Measurements from ENCODE around the gene RAD18.

RAD18 gene

DNA sequence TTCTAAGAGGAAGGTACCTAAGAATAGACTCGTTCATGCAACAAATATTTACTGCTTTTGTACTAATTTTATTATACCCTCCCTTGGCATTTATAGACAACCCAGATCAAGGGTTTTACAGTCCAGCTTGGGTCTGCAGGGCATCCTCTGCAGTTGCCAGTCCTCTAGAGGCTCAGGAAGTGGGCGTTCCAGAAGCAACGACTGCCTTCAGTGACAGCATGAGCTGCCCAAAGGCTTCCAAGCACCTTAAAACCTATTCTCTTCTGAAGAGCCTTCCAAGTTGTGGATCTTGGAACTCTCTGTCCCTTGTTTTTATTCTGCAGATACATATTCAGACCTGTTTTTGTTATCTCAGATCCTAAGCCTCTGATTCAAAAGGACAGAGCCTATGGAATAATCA, 95.6 kb downstream of the RAD18 start:
- DNase-seq (ENCODE audit: low read depth in 2 of 3, low spot score in 2 of 3): no peak

DNA sequence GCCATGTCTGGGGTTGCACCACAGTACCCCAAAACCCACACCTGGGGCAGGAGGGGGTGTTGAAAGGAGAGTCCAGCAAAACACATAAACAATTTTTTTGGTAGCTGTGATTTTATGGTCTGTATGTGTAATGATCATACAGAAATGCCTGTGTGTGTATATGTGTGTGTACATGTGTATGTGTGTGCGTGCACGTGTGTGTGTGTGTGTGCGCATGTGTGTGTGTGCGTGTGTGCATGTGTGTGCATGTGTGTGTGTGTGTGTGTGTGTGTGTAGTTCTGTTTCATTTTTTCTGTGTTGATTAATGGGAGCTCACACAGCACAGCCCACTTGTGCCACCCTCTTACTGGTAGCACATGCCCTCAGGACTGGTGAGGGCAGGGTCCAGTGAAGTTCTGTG, 97.6 kb downstream of the RAD18 start:
- no peak for DNase-seq (ENCODE audit: low read depth in 2 of 3, low spot score in 2 of 3)

DNA sequence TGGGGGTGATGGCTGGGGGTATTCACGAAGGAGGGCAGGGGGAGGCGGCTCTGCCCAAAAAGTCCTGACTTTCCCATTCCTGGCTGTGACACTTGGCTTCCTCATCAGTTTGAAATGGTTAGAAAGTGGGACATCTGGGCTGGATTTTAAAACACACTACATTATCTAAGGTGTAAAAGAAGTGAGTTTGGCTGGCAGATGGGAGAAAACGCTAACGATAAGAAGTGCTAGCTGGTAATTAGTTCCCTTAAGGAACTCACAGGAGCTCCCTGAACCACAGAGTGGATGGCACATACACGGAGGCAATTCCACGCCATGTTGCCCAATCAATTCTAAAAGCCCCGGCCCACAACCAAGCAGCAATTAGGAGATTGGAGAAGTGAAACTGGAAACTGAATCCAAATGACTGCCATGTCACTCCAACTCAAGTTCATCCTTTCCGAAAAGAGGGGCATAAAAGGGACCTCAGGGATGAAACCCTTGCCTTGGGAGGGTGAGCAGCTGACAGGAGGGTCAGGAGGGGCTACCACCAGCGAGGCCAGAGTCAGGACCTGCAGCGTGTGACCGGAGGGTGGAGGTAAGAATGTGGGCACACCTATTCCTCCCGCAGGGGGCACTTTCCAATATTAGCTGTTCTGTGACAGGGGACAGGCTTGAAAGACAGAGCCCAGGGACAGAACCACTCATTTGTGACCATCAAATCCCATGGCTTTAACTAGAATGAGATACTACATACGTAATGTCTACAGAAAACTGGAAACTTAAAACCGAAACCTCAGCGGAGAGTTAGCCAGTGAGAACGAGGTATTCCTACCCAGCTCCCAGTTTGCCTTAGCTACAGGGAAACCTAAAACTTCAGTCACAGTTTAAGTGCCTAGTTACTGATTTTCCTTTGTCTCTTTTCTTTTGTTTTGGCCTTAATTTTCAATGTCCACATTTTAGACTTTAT, 98.6 kb downstream of the RAD18 start:
- DNase-seq (ENCODE audit: low read depth in 2 of 3, low spot score in 2 of 3): no peak

DNA sequence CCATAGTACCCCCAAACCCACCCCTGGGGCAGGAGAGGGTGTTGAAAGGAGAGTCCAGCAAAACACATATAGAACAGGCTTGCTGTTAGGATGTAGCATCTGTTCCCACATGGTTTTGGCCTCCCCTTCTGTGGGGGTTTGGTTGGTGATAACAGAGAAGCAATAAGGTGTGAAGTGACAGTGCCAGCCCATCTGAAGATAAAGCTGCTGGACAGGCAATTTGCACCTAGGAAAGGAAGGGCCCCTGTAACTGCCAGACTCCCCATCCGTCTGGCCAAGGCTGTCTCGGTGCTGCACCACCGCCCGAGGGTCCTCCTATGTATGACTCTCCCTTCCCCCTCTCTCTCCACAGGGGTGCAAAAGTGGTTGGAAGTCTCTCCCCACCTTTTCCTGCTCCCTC, 99.4 kb downstream of the RAD18 start:
- DNase-seq (ENCODE audit: low read depth in 2 of 3, low spot score in 2 of 3): no peak

DNA sequence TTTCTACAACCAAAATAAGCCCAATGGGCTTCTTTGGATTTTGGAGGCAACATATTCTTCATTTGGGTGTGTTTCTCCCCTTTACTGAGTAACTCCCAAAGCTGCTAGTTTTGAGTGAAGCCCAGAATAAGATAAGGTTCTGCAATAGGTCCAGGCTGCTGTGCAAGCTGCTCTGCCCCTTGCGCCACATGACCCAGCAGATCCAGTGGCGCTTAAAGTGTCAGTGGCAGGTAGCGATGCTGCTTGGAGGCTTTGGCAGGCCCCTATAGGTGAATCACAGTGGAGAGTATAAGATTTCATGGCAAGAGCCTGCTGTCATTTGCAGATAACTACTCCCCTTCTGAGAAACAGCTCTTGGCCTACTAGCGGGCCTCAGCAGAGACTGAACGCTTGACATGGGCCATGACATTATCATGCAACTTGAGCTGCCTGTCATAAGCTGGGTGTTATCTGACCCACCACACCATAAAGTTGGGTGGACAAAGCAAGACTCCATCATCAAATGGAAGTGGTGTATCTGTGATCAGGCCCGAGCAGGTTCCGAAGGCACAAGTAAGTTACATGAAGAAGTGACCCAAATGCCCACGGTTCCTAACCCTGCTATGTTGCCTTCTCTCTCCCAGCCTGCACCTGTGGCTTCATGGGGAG, 105.4 kb downstream of the RAD18 start:
- DNase-seq (ENCODE audit: low read depth in 2 of 3, low spot score in 2 of 3): no peak

DNA sequence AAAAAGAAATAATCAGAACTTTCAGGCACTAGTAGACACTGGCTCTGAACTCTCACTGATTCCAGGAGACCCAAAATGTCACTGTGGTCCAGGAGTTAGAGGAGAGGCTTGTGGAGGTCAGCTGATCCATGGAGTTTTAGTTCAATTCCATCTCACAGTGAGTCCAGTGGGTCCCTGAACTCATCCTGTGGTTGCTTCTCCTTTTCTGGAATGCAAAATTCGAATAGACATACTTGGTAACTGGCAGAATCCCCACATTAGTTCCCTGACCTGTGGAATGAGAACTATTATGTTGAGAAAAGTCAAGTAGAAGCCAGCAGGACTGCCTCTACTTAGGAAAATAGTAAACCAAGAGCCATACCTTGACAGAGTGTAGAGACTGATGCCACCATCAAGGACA, 106.6 kb downstream of the RAD18 start:
- DNase-seq (ENCODE audit: low read depth in 2 of 3, low spot score in 2 of 3): no peak

DNA sequence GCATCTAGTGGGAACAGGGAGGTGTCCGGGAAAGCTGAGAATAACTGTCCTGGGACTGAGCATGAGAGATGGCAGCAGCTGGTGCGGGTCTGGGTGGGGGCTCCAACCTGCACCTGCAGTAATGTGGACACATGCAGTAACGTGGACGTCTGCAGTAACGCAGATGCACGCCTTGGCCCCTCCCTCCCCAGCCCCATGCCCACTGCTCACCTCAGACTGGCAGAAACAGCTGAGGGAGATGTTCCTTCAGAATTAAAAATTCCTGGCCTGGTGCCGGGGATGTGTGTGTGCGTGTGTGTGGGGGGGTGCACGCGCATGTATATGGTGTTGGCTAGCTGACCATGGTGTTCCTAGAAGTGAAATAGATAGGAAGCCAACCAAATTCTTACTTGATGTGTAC, 107.2 kb downstream of the RAD18 start:
- DNase-seq (ENCODE audit: low read depth in 2 of 3, low spot score in 2 of 3): no peak

DNA sequence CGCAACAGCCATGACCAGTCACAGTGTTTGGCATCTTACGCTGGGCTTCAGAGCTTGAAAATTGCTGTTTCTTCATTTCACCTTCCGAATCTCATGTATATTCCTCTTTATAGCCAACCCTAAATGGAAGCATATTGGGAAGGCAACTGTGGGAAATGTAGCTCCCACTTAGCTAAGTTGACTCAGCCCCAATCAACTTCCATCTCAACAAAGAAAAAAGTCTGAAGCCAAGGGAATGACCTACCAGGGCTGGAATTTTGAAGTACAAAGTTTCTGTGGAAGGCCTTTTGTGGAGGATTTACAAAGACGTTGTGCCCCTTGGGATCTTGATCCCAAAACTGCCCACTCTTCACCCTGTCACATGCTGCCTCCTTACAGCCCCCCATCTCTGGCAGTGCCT, 108.6 kb downstream of the RAD18 start:
- no peak for DNase-seq (ENCODE audit: low read depth in 2 of 3, low spot score in 2 of 3)

DNA sequence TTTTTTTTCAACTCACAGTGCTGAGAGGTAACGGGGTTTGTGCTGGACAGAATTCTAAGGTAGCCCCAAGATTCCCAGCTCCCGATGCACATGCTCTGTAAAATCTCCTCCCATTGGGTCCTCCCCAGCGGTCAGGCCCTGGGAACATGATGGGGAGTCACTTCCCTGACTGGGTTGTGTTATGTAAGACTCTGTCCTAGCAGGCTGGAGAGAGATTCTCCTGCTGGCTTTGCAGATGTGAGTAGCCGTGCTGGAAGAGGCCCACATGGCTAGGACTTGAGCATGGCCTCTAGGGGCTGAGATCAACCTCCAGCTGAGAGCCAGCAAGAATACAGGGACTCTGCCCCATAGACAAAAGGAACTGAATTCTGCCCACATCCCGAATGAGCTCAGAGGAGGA, 110.2 kb downstream of the RAD18 start:
- no peak for DNase-seq (ENCODE audit: low read depth in 2 of 3, low spot score in 2 of 3)

DNA sequence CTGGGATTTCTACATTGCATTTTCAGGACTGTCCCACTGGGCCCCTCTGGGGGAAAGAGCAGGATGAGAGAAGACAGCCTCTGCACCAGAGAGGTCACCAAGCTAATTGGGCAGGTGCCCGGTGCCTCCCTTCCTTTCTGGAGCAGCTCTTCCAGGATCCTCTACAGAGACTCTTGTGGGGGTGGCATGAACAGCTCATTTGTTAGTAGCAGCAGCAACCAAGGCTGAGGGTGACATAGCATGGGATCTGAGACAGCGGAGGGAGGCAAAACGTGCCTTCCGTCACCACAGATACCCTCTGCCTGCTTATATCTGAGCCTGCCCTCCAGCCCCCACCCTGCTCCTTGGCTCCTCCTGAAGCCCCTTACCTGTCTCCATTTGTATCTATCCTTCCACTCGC, 110.8 kb downstream of the RAD18 start:
- no peak for DNase-seq (ENCODE audit: low read depth in 2 of 3, low spot score in 2 of 3)

DNA sequence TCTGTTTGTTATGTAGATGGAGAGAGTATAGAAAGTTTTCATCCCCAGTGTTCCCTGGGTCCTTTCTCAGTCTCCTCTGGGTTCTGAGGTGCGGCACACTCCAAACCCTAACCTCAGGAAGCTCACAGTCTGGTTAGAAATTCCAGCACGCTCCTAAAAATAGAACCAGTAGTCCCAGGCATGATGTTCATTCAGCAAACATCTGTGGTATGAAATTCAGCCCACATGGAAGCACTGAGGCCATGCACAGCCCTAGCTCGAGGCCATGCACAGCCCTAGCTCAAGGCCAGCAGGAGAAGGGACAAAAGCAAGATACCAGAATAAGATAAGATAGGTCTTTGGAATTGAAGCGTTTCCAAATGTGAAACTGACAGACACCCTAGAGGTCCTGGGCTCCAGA, 111.6 kb downstream of the RAD18 start:
- no peak for DNase-seq (ENCODE audit: low read depth in 2 of 3, low spot score in 2 of 3)

DNA sequence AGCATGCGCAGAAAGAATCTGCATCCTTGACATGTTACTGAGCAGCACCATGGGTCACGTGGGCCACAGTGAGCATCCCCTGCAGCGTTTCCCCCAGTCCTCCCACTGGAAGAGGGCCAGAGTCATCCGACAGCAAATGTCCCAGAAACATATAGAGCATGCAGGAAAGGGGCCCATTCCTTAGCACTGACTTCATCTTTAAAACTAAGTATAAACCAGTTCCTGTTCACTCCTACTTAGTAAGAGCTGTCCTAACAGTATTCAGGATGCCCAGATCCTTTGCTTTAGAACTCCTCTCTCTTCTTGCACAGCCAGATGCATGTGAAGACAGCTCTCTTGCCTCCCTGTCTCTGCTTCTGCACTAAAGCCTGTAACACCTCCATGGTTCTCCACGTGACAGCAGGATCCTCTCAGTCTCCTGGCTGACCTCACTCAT, 114.6 kb downstream of the RAD18 start:
- no peak for DNase-seq (ENCODE audit: low read depth in 2 of 3, low spot score in 2 of 3)

DNA sequence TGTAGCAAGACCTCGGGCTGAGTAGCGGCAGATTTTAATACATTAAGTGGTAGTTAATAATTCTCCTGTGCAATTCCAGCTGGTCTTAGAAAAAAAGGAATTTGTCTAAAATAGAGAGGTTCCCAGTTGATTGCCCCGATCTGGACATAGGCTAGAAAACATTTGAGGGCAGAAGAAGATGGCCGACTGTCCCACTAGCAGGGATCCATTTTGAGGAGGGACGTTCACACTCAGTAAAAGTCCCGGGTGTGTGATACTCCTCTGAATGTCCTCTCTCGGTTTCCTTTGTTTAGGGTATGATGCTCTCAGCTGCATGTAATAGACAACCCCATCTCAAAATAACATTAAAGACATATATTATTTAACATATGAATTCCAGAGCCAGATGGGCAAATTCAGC, 116.0 kb downstream of the RAD18 start:
- no peak for DNase-seq (ENCODE audit: low read depth in 2 of 3, low spot score in 2 of 3)

DNA sequence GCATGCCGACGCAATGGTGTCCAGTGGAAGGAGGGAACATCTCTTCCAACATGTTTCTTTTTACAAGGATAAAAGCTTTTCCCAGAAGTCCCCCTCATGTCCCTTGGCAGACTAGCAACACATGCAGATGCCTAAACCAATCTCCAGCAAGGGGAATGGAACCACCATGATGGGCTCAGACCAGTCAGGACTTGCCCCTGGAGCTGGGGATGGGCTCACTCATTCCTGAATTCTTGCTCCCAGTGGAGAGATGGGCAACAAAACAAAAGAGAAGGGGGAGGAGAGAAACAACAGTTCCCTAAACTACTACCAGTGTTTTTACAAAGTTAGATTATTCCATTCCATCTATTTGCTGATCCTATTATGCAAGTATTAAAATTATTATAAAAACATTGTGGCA, 117.1 kb downstream of the RAD18 start:
- no peak for DNase-seq (ENCODE audit: low read depth in 2 of 3, low spot score in 2 of 3)

DNA sequence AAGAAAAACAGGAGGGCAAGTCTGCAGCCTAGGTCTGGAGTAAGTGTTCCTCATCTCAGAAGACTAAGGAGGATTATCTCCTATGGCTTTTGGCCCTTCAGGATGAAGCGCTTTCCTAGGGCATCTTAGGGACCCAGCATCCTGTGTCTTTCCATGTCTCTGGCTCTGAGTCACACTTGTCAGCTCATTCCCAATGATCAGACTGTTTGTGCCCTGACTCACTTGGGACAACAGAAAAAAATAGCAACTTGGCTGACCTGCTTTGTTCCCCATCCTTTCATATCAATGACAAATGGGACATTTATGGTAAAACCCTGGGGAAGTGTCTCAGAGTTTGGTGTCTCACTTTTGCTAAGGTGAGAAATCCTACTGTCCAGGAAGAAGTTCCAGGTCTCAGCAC, 117.6 kb downstream of the RAD18 start:
- no peak for DNase-seq (ENCODE audit: low read depth in 2 of 3, low spot score in 2 of 3)

DNA sequence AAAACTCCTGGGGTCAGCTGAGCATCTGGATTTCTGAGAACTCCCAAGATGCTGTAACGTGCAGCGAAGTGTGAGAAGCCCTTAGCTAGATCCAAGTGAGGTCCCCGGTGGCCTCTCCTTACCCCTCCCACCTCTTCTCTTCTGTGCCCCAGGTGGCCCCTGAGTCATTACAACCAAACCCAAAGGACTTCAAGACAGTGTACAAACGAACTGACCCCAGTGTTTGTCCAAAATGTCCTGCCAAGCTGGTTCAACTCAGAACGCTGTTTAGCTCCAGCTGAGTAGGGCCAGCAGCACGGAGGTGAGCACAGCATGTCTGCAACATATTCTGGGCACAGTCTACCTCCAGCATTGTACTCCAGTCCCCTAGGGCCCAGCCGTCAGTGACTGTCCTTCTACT, 119.9 kb downstream of the RAD18 start:
- DNase-seq (ENCODE audit: low read depth in 2 of 3, low spot score in 2 of 3): no peak

DNA sequence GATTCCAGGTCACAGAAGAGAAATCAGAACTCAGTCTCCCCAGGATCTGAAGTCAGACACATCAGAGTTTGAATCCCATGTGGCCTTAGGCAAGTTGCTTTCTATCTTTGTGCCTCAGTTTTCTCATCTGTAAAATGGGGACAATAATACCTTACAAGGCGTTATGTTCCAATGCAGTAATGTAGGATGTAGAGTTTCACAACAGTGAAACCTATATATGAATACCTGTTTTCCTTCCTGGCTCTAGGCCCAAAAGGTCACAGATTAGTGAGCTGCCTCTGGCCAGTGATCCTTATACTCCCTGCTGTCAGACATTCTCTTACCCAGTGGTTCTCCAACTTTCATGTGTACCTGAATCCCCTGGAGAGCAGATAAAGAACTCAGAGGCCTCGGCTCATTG, 121.0 kb downstream of the RAD18 start:
- no peak for DNase-seq (ENCODE audit: low read depth in 2 of 3, low spot score in 2 of 3)

DNA sequence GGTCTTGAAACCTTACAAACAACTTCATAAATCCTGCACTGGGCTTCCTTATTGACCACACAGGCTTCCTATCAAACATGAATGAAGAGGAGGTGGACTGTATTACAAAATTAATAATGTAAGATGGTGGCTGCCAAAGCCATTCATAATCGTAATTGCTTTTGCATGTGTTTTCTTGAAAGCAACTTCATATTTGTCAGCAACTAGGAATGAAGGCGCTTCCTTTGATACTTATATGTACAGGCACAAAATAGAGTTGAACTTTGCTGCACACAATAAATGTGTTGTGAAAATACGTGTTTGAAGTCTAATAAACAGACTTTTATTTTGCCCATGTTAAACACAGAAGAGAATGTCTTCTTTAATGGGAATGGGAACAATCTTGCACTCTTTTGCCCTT, 121.8 kb downstream of the RAD18 start:
- no peak for DNase-seq (ENCODE audit: low read depth in 2 of 3, low spot score in 2 of 3)

DNA sequence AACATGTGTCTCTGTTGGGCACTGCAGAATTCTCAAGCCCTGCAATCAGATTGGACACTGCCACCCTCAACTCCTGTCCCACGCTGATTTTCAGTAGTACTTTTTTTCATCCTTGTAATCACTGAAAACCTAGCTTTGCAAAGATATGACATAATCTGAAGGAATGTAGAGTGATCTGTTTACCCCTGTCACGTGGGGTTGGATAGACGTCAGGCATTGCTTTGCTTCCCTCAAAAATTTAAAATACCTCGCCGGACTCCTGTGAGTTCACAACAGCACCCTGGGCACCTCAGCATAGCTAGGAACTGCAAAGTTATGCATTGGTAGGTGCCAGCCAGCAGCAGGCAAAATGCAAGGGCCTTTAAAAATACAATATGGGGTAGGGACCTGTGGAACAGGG, 122.7 kb downstream of the RAD18 start:
- DNase-seq (ENCODE audit: low read depth in 2 of 3, low spot score in 2 of 3): no peak

DNA sequence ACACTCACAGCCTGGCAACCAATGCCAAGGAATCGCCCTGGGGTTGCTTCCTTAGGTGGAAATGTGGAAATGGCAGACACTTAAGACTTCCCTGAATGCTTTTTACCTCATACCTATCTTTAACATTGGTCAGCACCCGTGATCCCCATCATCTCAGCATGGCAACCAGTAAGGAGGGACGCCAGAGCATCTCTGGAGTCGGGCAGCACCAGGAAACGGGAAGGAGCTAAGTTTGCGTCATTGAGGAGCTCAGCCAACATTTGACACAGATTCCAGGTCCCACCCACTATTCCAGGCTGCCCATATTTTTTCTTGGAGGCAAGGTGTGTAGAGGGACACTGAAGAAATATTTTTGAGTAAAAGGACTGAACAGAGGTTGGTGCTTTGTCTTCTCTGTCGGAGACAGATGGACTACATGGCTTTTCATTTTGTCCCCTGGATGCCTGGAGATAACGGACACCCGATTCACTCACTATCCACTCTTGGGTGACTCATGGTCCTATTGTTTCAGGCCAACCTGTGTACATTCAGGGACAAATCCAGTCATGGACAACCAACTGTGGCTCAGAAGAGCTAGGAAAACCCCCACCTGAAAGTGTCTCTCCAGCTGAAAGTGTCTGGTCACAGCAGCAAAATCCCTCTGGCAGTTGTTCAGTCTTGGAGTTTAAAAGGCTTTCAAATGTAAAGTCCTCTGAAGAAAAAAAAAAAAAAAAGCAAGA, 123.5 kb downstream of the RAD18 start:
- DNase-seq (ENCODE audit: low read depth in 2 of 3, low spot score in 2 of 3): no peak

DNA sequence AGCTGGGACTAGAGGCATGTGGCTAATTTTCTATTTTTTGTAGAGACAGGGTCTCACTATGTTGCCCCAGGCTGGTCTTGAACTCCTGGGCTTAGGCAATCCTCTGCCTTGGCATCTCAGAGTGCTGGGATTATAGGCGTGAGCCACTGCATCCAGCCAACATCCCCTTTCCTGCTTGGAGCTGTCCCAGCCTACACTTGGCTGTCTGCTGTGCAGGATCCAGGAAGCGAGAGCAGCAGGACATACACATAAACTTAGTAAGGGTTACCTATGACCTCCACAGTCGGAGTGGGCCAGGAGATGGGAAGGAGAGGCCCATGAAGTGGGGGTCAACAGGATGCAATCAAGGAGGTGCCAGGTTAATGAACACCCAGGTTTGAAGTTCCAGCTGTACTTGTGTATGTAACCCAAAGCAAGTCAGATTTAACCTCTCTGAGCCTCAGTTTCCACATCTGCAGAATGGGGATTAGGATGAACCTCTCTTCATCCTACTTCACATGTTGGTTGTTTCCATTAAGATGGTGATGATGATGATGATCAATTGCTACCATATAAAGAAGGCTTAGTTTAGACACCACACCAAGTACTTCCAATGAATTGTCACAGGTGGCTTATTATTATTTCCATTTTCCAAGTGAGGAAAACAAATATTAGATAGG, 124.4 kb downstream of the RAD18 start:
- no peak for DNase-seq (ENCODE audit: low read depth in 2 of 3, low spot score in 2 of 3)

DNA sequence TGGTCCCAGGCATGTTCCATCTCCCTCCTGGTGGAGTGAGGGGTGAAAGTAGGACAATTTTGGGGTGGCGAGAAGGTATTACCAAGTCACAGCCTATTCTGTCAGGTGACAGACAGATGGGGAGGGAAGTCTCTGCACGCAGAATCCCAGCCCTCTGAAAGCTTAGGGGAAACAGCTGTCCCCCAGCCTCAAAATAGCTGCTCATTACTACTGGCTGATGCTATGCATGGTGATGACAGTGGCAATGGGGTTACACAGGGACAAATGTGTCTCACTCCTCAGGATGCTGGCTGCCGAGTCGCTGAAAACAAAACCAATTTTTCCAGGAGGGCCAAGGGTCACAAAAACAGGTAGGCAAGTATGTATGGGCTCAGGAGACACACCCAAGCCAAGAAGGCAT, 125.0 kb downstream of the RAD18 start:
- no peak for DNase-seq (ENCODE audit: low read depth in 2 of 3, low spot score in 2 of 3)

Measured in activated CD8-positive, alpha-beta memory T cell treated with anti-CD3 and anti-CD28 coated beads for 48 hours (primary cell).